Left hindlimb (tissue), 1 donor: Measurements from ENCODE around the gene MALSU1.
"Not testable (repeated sequence)": the region's sequence is repeated elsewhere in the genome, so short reads cannot be mapped to it uniquely, and the experiment has no call there.

Experiments used
- DNase-seq: peaks from one replicate; pipeline ENCODE4 v3.0.0-alpha.2; 2018

The MALSU1 gene

DNA sequence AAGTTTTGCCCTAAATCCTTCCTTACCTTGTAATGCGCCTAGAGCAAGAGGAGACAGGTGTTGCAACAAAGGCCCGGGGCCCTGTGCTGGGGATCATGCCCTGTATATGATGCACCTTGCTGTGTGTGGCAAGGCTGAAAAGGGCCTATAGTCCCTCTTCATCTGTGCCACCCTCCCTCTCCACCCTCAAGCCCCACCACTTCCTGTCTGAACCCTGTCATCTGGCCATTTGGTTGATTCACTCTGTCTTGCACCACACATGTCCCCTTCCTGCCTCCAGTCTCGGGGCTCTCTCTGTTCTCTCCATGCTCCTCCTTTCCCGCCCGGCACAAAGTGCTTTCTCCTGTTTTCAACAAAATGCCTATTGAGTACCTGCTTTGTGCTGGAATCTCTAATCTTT, 11.5 kb upstream of the MALSU1 start:
- no peak for DNase-seq

DNA sequence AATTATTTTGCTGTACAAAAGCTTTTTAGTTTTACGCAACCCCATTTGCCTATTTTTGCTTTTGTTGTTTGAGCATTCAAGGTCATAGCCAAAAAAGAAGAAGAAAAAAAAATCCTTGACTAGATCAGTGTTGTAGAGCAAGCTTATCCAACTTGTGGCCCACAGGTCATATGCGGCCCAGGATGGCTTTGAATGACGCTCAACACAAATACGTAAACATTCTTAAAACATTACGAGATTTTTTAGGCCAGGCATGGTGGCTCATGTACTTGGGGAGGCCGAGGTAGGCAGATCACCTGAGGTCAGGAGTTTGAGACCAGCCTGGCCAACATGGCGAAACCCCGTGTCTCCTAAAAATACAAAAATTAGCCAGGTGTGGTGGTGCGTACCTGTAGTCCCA, 8.1 kb upstream of the MALSU1 start:
- no peak for DNase-seq

DNA sequence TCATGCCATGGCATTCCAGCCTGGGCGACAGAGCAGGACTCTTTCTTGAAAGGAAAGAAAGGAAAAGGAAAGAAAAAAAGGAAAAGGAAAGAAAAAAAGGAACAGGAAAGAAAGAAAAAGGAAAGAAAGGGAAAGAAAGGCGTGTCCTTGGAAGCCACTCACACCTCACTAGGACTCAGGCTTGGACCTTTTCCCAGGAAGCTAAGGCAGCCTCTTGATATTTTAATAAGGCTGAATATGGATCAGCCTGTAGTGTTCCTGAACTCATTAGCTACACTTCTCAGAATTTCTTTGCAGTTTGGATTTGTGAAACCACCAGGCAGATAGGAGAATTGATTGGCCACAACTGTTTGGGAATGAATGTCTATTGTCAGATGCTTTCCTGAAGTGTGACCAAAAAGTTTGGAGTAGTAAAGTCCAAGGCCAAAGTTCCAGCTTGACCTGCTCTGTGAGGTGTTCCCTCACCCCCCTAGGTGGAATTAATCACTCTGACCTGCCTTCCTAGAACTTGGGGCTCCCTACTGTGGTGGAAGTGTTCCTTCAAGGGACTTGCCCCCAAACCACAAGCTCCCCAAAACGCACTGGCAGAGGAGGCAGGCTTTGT, 7.1 kb upstream of the MALSU1 start:
- no peak for DNase-seq

DNA sequence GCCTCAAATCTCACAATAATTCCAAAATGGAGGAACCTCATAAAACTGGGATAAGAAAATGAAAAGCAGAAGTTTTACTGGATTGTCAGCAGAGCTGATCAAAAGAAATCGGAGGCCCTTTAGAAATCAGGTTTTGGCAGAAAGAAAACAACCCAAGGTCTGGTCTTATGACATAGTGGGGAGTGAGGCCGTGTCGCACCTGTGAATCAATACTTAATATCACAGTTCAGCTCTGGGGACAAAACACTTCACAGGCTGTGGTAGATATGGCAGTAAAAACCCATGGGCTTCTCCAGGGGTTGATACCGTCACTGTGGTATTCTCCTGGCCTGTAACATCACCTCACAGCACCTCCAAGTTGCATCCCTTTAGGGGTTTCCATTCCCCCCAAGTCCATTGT, 6.5 kb upstream of the MALSU1 start:
- DNase-seq, result no peak

DNA sequence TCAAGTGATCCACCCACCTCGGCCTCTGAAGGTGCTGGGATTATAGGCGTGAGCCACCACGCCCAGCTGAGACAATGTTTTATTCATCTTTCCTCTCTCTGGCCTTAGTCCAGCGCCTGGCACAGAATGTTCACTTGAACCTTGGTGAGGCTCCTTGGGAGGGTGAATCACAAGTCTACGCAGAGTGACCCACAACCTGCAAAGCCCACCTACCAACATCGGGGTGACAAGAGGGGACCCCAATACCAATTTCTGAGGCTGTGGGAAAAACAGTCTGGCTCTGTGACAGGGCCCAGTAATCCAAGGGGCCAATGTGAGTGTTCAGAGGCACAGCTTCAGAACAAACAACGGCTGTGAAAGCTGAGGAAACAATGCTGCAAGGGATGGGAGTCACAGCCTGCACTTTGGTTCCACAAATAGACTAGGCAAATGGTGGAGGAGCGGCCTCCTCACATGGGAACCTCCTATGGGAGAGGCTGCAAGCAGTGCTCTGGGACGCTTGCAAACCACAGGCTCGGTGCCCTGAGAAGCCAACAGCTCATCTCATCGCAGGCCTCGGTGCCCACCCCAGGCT, 5.6 kb upstream of the MALSU1 start:
- DNase-seq, result no peak

DNA sequence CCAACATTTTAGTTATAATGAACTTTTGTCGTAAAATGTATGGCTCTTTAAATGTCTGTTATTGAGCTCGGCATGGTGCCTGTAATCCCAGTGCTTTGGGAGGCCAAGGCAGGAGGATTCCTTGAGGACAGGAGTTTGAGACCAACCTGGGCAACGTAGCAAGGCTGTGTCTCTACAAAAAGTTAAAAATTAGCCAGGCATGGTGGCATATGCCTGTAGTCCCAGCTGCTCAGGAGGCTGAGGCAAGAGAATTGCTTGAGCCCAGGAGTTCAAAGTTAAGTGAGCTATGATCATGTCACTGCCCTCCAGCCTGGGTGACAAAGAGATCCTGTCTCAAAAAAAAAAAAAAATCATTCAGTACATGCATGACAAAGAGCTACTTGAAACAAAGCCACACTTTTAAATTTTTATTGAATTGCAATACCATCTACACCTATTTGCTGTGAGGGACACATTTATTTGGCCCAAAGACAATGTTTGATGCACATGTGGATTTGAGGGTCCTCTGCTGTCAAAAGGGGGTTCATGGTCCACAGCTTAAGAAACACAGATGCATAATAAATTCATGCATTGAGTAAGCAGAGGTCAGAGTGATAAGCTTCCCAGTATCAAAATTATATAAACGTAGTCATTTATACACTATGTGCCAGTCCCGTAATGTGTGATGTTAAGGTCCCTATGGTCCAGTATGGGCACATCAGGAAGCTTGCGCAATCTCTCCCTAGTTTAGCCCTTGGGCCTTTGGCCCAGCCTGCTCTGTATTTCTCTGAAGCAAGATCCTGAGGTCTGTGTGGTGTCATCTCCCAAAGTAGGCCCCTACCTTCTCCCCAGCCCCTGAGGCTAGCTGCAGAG, 4.4 kb upstream of the MALSU1 start:
- DNase-seq, result no peak

DNA sequence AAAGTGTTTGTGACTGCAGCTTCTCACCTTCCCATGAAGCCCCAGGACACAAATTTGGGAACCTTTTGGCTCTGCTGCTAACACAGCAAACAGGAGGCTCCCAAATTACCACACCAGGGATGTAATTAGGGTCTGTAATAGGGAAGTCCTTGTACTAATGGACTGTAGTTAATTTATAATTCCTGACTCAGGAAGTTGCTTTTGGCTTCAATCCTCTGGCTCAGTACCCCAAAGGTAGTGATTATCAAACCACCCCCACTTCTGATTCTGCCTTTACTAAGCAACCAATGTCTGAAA, 3.8 kb upstream of the MALSU1 start:
- no peak for DNase-seq

DNA sequence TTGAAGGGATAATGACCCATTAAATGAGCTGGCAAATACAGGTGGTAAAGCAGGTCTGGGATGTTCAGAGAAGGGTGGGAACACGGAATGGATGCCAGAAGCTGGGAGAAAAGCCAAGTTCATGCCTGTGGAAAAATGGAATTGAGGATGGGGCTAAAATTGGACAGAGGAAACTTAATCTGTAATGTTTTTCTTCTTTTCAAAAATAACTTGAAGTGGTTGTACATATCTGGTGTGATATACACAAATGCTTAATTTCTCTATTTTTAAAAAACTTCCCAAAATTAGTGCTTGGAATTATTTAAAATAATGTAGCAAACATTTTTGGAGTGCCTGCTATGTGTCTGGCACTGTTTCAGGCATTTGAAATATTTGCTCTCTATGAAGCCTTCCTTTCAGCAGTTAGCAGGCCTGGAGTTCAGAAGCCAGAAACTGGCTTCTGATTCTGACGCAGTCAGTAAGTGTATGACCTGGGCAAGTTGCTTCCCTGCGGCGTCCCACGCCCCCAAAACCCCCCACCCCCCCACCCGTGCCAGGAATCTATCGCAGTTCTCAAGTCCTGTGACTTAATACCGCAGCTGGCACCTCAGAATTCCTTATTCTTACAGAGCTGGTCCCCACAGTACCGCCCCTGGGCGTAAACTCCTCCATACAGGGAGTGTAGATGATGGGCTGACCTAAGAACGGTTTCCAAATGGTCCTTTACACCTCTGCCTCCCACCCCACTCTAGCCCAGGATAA, 828 bp upstream of the MALSU1 start:
- peak; percentile 69 for DNase-seq

DNA sequence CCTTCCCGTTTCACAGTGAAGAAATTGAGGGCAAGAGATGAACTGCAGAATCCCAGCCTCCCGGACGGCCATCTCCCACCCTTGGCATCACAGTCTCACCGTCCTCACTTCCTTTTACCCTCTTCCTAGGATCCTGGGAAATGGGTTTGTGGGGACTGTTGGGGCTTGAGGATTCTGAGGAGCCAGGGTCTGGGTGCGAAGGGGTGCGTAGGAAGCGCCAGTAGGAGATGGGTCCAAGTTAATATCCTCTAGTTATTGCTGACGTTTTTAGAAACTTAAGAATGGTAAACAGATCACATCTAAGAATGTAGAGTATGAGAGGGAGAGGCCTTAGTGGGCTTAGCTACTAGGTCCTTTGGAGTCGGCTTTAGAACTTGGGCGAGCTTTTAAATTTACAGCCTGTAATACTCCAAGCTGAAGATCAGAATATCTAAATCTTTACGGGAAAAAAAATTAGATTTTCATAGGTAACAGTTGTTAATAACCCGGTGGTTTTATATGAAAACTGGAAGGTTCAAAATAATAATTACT, 696 bp downstream of the MALSU1 start:
- no peak for DNase-seq

DNA sequence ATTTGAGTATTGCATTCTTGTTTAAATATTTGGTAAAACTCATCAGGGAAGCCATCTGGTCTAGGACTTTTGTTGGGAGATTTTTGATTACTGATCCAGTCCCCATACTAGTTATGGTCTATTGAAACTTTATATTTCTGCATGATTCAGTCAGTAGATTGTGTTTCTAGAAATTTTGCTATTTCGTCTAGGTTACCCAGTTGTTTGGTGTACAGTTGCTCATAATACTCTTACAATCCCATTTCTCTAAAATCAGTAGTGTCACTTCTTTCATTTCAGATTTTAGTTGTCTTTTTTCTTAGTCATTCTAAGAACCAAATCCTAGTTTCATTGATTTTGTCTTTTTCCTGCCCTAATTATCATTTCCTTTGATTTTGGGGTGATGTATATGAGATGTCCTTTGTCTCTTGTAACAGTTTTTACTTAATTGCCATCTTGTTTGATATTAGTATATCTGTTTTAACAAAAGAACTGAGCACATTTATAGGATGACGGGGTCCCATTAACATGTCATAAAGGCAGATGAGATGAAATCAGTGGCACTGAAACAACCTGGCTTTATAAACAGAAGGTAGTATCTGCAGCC, 7.9 kb downstream of the MALSU1 start:
- DNase-seq, result no peak

DNA sequence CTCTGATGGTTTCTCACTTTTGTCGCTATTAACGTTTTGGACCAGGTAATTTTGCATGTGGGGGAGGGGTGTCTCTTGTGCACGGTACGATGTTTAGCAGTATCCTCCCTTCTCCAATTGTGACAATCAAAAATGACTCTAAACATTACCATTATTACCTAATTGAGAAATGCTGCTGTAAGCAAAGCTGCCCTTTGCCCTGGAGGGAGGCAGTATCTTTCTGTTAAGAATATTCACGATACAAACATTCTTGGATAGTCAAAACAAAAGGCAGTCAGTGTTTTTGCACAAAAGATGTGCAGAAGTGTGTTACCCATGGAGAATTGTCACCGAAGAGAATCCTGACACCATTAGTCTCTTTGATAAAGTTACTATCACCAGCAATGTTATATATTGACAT, 9.6 kb downstream of the MALSU1 start:
- DNase-seq, result no peak

DNA sequence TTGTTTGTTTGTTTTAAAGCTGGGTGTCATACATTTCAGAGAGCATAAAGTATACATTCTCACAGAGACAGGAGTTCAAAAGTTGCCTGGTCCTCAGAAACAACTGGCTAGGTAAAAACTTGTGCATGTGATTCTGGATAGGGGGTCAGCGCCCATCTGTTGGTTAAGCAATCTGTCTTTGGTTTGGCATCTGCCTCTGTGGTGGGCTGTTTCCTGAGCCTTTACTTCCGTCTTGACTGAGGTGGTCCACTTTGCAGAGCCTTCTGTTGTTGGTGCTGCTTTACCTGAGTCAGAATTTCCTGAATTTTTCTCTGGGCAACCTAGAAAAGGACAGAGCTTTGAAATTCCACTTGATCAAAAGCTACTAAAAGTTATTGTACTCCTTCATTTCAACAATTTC, 13.0 kb downstream of the MALSU1 start:
- not testable (repeated sequence) for DNase-seq

DNA sequence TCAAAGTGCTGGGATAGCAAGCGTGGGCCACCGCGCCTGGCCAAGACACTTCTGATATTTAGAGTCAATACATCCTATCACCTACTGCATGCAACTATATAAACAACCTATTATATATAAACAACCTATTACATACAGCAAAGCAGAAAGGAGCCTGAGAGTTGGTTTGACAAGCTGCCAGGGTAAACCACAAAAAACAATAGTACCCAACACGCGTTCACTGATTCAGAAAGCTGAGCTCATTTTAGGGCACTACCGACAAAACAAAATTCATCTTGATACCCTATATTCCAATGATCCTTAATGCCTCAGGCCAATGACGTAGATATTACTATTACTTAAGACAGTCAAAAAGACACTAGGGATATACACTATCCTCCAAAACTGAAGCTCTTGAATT, 16.2 kb downstream of the MALSU1 start:
- no peak for DNase-seq

DNA sequence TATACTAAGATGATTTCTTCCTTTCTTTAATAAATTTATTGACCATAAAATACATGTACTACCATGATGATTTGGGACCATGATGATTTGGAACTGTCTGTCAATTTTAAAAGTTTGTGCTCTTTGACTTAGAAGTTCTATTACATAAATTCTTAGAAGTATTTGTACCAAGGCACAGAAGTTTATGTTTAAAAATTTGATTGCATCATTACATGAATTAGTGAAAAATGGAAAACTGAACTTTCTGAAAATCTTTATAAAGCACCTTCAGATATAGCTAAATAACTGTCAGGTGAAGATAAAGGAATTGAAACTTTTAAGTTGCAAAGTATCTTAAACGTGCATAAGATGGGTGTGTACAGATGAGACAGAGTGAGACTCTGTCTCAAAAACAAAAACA, 32.0 kb downstream of the MALSU1 start:
- no peak for DNase-seq

DNA sequence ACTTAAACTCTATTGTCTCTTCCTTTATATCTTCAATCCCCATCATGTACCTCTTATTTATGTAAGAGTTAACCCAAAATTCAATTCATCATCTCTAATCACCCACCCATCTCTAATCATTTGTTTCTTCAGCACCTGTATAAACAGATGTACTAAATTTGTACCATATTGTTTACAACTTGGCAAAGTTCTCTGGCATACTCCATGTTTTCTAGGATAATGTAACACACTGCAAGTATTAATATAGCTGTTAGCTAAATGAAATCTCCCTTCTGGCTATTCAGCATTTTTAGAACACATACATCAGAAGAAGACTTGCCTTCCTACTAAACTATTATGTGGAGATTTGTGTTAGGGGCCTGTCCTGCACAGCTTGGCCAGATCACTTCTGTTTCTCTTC, 33.1 kb downstream of the MALSU1 start:
- DNase-seq, result no peak

DNA sequence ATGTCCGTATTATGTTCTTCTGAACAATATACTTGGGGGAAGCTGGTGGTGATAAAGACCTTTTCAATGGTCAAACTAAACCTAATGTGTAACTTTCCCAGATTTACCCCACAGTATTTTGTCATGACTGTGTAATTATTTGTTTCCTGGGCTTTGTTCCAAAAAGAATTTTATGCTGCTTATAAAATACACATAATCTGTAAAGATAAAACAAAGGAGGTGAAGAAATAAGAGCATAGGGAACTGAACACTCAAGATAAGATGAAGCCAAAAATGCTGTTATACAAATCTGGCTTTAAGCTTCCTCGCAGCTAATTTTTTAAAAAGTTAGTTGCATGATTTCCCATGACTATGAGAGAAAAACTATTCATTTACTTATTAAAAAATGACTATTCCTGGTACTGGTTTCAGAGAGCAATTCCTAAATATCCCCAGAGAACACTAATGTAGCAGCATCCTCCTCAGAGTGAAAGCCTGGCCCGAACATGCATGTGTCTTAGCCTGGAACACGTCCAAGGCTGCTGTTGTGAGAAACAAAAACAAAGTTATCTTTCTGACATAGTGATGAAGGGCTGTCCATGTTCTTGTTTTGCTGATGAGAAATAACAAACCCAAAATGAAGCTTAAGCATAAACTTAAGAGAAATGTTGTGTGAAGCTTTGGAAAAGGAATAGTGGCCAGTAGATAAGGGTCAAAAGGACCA, 33.9 kb downstream of the MALSU1 start:
- DNase-seq, result peak; percentile 48

DNA sequence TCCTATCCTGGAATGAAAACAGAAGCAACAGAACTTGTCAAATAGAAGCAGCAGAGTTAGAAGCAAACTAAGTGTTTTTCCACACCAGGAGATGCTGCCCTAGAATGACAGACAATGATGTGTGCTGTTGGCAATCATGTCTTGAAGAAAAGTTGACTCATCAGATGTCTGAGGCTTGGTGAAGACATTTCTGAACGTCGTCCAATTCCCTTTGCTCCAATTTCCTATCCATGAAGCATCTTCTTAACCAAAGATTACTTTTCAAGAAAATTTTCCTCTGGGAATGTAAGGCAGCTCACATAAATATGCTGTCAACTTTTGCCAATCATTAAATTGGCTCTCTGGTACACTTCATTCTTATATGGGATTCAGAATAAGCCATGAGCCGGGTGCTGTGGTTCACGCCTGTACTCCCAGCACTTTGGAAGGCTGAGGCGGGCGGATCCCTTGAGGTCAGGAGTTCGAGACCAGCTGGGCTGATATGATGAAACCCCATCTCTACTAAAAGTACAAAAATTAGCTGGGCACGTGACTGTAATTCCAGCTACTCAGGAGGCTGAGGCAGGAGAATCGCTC, 34.6 kb downstream of the MALSU1 start:
- DNase-seq, result no peak

DNA sequence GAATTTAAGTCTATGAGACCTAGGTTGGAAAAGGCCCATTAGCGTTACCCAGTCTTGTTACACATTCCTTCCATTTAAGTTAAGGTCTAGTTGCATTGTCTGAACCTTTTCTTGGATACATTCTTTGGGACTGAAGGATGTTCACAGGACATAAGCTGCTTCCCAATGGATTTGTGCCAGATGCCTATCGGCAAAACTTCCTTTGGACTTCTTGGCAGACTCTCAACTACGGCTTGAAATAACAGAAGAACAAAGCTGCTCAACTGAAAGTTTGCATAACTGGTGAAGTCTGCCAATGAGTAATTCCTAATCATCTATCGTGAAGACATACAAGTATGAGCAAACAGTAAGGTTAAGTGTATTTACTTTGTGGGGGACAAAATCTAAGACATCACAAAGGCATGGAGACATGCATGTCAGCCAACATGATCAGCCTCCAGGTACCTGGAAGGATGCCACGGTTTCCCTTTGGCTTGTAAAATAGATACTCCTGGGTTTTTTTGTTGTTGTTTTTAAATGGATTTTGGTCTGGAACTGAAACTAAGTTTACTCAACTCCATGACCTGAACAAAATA, 35.4 kb downstream of the MALSU1 start:
- no peak for DNase-seq

DNA sequence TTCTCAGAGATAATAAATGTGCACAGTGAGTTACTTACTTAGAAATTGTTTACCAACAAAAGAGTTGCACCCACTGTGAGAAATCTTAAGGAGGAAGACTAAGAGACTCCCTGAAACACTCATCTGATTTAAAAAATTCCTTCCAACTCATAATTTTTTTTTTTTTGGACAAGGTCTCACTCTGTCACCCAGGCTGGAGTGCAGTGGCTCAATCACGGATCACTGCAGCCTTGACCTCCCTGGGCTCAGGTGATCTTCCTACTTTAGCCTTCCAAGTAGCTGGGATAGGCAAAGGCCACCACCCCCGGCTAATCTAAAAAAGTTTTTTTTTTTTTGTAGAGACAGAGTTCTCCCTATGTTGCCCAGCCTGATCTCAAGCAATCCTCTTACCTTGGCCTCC, 36.0 kb downstream of the MALSU1 start:
- no peak for DNase-seq

DNA sequence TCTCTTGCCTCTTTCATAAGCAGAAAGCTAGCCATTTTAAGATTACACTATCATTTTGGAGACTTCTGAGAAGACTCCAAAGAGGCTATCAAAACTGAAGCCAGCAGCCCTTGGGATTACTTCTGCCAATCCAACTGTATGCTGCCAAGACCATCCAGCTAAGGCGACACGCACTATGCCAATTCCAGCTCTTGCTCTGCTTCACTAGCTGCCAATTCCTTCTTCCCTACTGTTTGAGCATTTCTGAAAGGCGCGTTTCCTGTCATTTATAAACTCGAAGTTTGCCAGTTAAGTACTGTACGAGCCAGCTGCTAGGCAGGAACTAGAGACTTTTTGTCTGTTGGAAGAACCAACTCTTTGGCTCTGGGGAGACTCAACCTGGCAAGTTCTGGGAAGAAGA, 36.5 kb downstream of the MALSU1 start:
- no peak for DNase-seq

DNA sequence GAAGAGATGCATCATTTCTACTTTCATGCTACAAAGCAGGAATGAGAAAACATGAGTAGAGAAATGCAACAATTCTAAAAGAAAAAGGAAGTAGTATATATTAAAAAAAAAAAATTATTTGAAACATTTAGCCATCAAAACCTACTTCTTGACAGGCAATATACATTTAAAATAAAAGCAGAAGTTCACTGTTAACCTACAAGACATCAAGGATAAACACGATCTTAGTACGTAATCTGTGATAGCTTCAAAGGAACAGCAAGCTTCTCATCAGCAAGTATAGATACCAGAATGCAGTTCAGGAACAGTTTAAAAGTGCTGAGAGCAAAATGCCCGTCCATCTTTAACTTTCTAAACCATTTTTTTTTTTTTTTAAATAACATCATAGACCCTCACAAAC, 36.9 kb downstream of the MALSU1 start:
- DNase-seq, result no peak

DNA sequence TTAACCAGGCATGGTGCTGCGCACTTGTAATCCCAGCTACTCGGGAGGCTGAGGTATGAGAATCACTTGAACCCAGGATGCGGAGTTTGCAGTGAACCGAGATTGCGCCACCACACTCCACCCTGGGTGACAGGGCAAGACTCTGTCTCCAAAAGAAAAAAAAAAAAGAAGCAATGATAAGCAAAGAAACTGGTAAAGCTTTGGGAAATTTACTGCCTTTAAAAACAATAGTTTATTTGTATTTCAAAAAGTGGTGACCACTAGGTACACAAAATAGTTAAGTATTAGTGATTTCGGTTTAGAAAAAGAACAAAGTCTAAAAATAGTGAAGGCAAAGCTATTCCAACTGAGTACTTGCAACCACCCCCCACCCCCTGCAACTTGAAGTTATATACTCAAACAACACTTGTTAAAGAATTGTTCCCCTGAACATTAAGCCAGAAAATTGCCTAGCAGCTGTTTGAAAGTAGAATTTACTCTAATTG, 37.7 kb downstream of the MALSU1 start:
- DNase-seq, result no peak
